ENCODE data around the gene SPATA21.
"Not testable (repeated sequence)": the region's sequence is repeated elsewhere in the genome, so short reads cannot be mapped to it uniquely, and the experiment has no call there.

The SPATA21 gene

GRCh38 chr1:16385659-16386453, 51.4 kb downstream of the SPATA21 start:
- DNase-seq (ENCODE audit: low read depth in 2 of 3, low spot score in 1 of 3) = no peak

GRCh38 chr1:16383888-16384287, 53.3 kb downstream of the SPATA21 start:
- DNase-seq (ENCODE audit: low read depth in 2 of 3, low spot score in 1 of 3) = no peak

GRCh38 chr1:16380868-16381267, 56.4 kb downstream of the SPATA21 start:
- DNase-seq (ENCODE audit: low read depth in 2 of 3, low spot score in 1 of 3) = no peak

GRCh38 chr1:16378443-16378842, 58.8 kb downstream of the SPATA21 start:
- no peak for DNase-seq (ENCODE audit: low read depth in 2 of 3, low spot score in 1 of 3)

- no peak for DNase-seq (ENCODE audit: low read depth in 2 of 3, low spot score in 1 of 3)
Observed at GRCh38 chr1:16376971-16377370, 60.3 kb downstream of the SPATA21 start.

GRCh38 chr1:16375521-16376340, 61.5 kb downstream of the SPATA21 start:
- no peak for DNase-seq (ENCODE audit: low read depth in 2 of 3, low spot score in 1 of 3)

- DNase-seq (ENCODE audit: low read depth in 2 of 3, low spot score in 1 of 3) = no peak
Observed at GRCh38 chr1:16374266-16374665, 63.0 kb downstream of the SPATA21 start.

- no peak for DNase-seq (ENCODE audit: low read depth in 2 of 3, low spot score in 1 of 3)
Observed at GRCh38 chr1:16372535-16373285, 64.5 kb downstream of the SPATA21 start.

GRCh38 chr1:16371725-16372124, 65.5 kb downstream of the SPATA21 start:
- DNase-seq (ENCODE audit: low read depth in 2 of 3, low spot score in 1 of 3) = no peak

- DNase-seq (ENCODE audit: low read depth in 2 of 3, low spot score in 1 of 3) = no peak
Observed at GRCh38 chr1:16369821-16370220, 67.4 kb downstream of the SPATA21 start.

- DNase-seq (ENCODE audit: low read depth in 2 of 3, low spot score in 1 of 3) = no peak
Observed at GRCh38 chr1:16367968-16368890, 69.0 kb downstream of the SPATA21 start.

- DNase-seq (ENCODE audit: low read depth in 2 of 3, low spot score in 1 of 3) = peak; percentile 77 to 81 (median 78)
Observed at GRCh38 chr1:16367258-16367967, 69.8 kb downstream of the SPATA21 start.

GRCh38 chr1:16366722-16367257, 70.4 kb downstream of the SPATA21 start, which contains the start of gene SZRD1:
SZRD1 (plus strand) TSS chr1:16367242; CDS start chr1:16367258, 16 bp downstream.
- peak; percentile 91 to 93 (median 92) for DNase-seq (ENCODE audit: low read depth in 2 of 3, low spot score in 1 of 3)

- not testable (repeated sequence) for DNase-seq (ENCODE audit: low read depth in 2 of 3, low spot score in 1 of 3)
Observed at GRCh38 chr1:16365146-16365498, 72.1 kb downstream of the SPATA21 start.

GRCh38 chr1:16356867-16357266, 80.4 kb downstream of the SPATA21 start:
- no peak for DNase-seq (ENCODE audit: low read depth in 2 of 3, low spot score in 1 of 3)

GRCh38 chr1:16354619-16355018, 82.6 kb downstream of the SPATA21 start:
- DNase-seq (ENCODE audit: low read depth in 2 of 3, low spot score in 1 of 3) = no peak

- no peak for DNase-seq (ENCODE audit: low read depth in 2 of 3, low spot score in 1 of 3)
Observed at GRCh38 chr1:16352842-16353535, 84.2 kb downstream of the SPATA21 start.

- peak; percentile 86 to 88 (median 86) for DNase-seq (ENCODE audit: low read depth in 2 of 3, low spot score in 1 of 3)
Observed at GRCh38 chr1:16351994-16352841, 85.0 kb downstream of the SPATA21 start, which contains the start of gene FBXO42. FBXO42 (minus strand) TSS chr1:16352480; CDS start chr1:16315418, 37,062 bp downstream.
